IMR-90 (cell line): ENCODE measurements around the gene RAB29. TPM values are rescaled to one million over a fixed set of nuclear protein-coding genes. Genes with fewer than 3 reads are reported as not detected.
A peak's percentile ranks its signal among the peaks of the same experiment; 100 is the strongest.

Experiments
- ATAC-seq: fragments of 200-7000 bp; cut with Tn5 transposase; 2 replicates; pipeline ENCODE4 v1.9.1; 2020; ENCODE audit warnings: low read depth, mild to moderate bottlenecking, moderate library complexity
- BruUV-seq: library from RNA; stranded (reverse); fragments of 400-500 nt; replicated peaks from 2 replicates; lab custom pipeline; 2021; lab: Mats Ljungman, UMichigan
- CTCF ChIA-PET: fragments of 300-600 bp; formaldehyde crosslinking; extraction: SDS; loops from one replicate; lab custom pipeline; 2021; ENCODE audit warnings: antibody characterized with exemption; lab: Yijun Ruan, JAX
- POLR2A ChIA-PET: fragments of 300-600 bp; sonication (Branson Sonifier 250); formaldehyde crosslinking; loops from one replicate; lab custom pipeline; 2022; ENCODE audit warnings: antibody characterized with exemption; ENCODE audit not compliant: unreplicated experiment; lab: Charles Lee
- DNase-seq: peaks from one replicate; pipeline ENCODE4 v3.0.0; 2013
- H2AFZ ChIP-seq: replicated peaks from 2 replicates; pipeline ENCODE3; 2013; ENCODE audit warnings: low read length, mild to moderate bottlenecking; ENCODE audit not compliant: poor library complexity
- H2AK5ac ChIP-seq: 2 replicates; pipeline ENCODE4 v1.6.1; 2013; ENCODE audit warnings: low read depth, low read length, inconsistent platforms
- H2AK9ac ChIP-seq: replicated peaks from 2 replicates; pipeline ENCODE3; 2013; ENCODE audit warnings: mild to moderate bottlenecking, low read depth, low read length, moderate library complexity; ENCODE audit not compliant: poor library complexity
- H2BK120ac ChIP-seq: 2 replicates; pipeline ENCODE4 v1.6.1; 2013; ENCODE audit warnings: low read depth, low read length, inconsistent platforms
- H2BK15ac ChIP-seq: 3 replicates; pipeline ENCODE4 v1.6.1; 2013; ENCODE audit warnings: low read depth, low read length, inconsistent platforms
- H2BK20ac ChIP-seq: 2 replicates; pipeline ENCODE4 v1.6.1; 2013; ENCODE audit warnings: low read depth, mild to moderate bottlenecking, inconsistent platforms, low read length, moderate library complexity
- H2BK5ac ChIP-seq: 2 replicates; pipeline ENCODE4 v1.6.1; 2013; ENCODE audit warnings: mild to moderate bottlenecking, low read depth, low read length, inconsistent platforms; ENCODE audit not compliant: poor library complexity, severe bottlenecking
- H3K14ac ChIP-seq: replicated peaks from 2 replicates; pipeline ENCODE4 v1.6.1; 2013; ENCODE audit warnings: low read depth, low read length, inconsistent platforms
- H3K18ac ChIP-seq: 2 replicates; pipeline ENCODE4 v1.6.1; 2013; ENCODE audit warnings: low read depth, low read length, control low read depth
- H3K23ac ChIP-seq: 2 replicates; pipeline ENCODE4 v1.6.1; 2013; ENCODE audit warnings: low read depth, low read length, inconsistent platforms
- H3K27ac ChIP-seq: 2 replicates; pipeline ENCODE4 v1.5.1; 2013; ENCODE audit warnings: mild to moderate bottlenecking, control low read depth, low read length; ENCODE audit not compliant: insufficient read depth
- H3K27me3 ChIP-seq: 2 replicates; pipeline ENCODE4 v1.6.1; 2013; ENCODE audit warnings: low read length; ENCODE audit not compliant: control insufficient read depth, insufficient read depth
- H3K36me3 ChIP-seq: 2 replicates; pipeline ENCODE4 v1.6.1; 2013; ENCODE audit warnings: low read length, mixed read lengths; ENCODE audit not compliant: control insufficient read depth, insufficient read depth
- H3K4ac ChIP-seq: 2 replicates; pipeline ENCODE4 v1.6.1; 2013; ENCODE audit warnings: low read depth, low read length, inconsistent platforms
- H3K4me1 ChIP-seq: 2 replicates; pipeline ENCODE4 v1.6.1; 2013; ENCODE audit warnings: low read length, mixed read lengths; ENCODE audit not compliant: control insufficient read depth, insufficient read depth
- H3K4me2 ChIP-seq: 2 replicates; pipeline ENCODE4 v1.6.1; 2013; ENCODE audit warnings: low read depth, mild to moderate bottlenecking, control low read depth, low read length, moderate library complexity
- H3K4me3 ChIP-seq: 2 replicates; pipeline ENCODE4 v1.5.1; 2013; ENCODE audit warnings: low read depth, mild to moderate bottlenecking, control low read depth, low read length, moderate library complexity; ENCODE audit not compliant: insufficient read depth
- H3K56ac ChIP-seq: 2 replicates; pipeline ENCODE4 v1.6.1; 2013; ENCODE audit warnings: low read length, inconsistent platforms; ENCODE audit not compliant: insufficient read depth; ENCODE audit errors: extremely low read depth
- H3K79me1 ChIP-seq, 2 experiments: 2 replicates each; pipeline ENCODE4 v1.6.1; 2013; ENCODE audit warnings: low read length in 2 of 2, inconsistent platforms in 1 of 2, low read depth in 1 of 2
- H3K9ac ChIP-seq: 2 replicates; pipeline ENCODE4 v1.6.1; 2013; ENCODE audit warnings: low read depth, low read length, control low read depth
- H3K9me1 ChIP-seq: 2 replicates; pipeline ENCODE4 v1.6.1; 2013; ENCODE audit warnings: low read length, inconsistent platforms; ENCODE audit not compliant: insufficient read depth
- H3K9me3 ChIP-seq: 2 replicates; pipeline ENCODE4 v1.6.1; 2013; ENCODE audit warnings: low read length; ENCODE audit not compliant: control insufficient read depth, insufficient read depth
- H4K20me1 ChIP-seq: 2 replicates; pipeline ENCODE4 v1.6.1; 2013; ENCODE audit warnings: low read length, inconsistent platforms; ENCODE audit not compliant: insufficient read depth
- H4K5ac ChIP-seq: 2 replicates; pipeline ENCODE4 v1.6.1; 2013; ENCODE audit warnings: mild to moderate bottlenecking, low read depth, low read length, control low read depth
- H4K8ac ChIP-seq, 2 experiments: 2 replicates each; pipeline ENCODE4 v1.6.1; 2013; ENCODE audit warnings: low read depth in 2 of 2, low read length in 2 of 2, control low read depth in 1 of 2, inconsistent platforms in 1 of 2
- H4K91ac ChIP-seq: 2 replicates; pipeline ENCODE4 v1.6.1; 2013; ENCODE audit warnings: low read depth, low read length, inconsistent platforms; ENCODE audit not compliant: insufficient read depth
- MAFK ChIP-seq: IDR thresholded peaks from 2 replicates; pipeline ENCODE4 v1.6.1; 2012; ENCODE audit warnings: low read depth, low read length, improper control_type of control experiment
- MXI1 ChIP-seq: IDR thresholded peaks from 2 replicates; pipeline ENCODE4 v1.6.1; 2012; ENCODE audit warnings: low read depth, mild to moderate bottlenecking, low read length, moderate library complexity, borderline replicate concordance
- RCOR1 ChIP-seq: IDR thresholded peaks from 2 replicates; pipeline ENCODE4 v1.6.1; 2012; ENCODE audit warnings: mild to moderate bottlenecking, low read length, improper control_type of control experiment; ENCODE audit not compliant: insufficient replicate concordance
- RFX5 ChIP-seq: IDR thresholded peaks from 2 replicates; pipeline ENCODE4 v1.8.0; 2012; ENCODE audit warnings: low read depth, mild to moderate bottlenecking, low read length, moderate library complexity
- SMC3 ChIP-seq: fragments of 150-350 bp; IDR thresholded peaks from 2 replicates; pipeline ENCODE4 v1.6.1; 2016; ENCODE audit warnings: low read depth, mild to moderate bottlenecking, antibody characterized with exemption, low read length, moderate library complexity
- WGBS, 2 experiments: methylation state at CpG; one replicate each; pipeline versions ENCODE4 v1.1.5 to v1.1.7; 2013; ENCODE audit warnings: missing lambda C conversion rate in 2 of 2; ENCODE audit not compliant: insufficient read length in 1 of 2; ENCODE audit errors: extremely low coverage in 2 of 2; 5-methylcytosine and 5-hydroxymethylcytosine counted together
- dilution Hi-C: fragments of 300-500 bp; cut with HindIII; formaldehyde crosslinking; loops from one replicate; pipeline ENCODE4 v1.14.3; 2018; ENCODE audit warnings: low sequenced_read_pairs; ENCODE audit not compliant: unreplicated experiment
- in situ Hi-C: fragments of 300-500 bp; cut with MboI; formaldehyde crosslinking; loops from 3 replicates; pipeline ENCODE4 v1.14.3; 2019; ENCODE audit warnings: low sequenced_read_pairs, inconsistent platforms, mixed read lengths
- intact Hi-C: fragments of 100-400 bp; cut with micrococcal nuclease; formaldehyde crosslinking; loops from 2 replicates; pipeline ENCODE4 v1.10.0; 2022
- polyA plus RNA-seq, 3 experiments: library from polyadenylated mRNA; depleted of rRNA; stranded (reverse); fragments of >200 nt; gene quantifications; 2 replicates each; pipeline ENCODE4 v1.2.3, GENCODE V29; 2012; ENCODE audit warnings: low replicate concordance in 1 of 3
- total RNA-seq: library from RNA; depleted of rRNA; stranded (reverse); fragments of >200 nt; gene quantifications from 2 replicates; pipeline ENCODE4 v1.2.3, GENCODE V29; 2012

The RAB29 gene
- total and polyA plus RNA-seq, 2 of the 4 experiments (the other 2 are of a cell fraction): 5.7 to 7.3 TPM

DNA sequence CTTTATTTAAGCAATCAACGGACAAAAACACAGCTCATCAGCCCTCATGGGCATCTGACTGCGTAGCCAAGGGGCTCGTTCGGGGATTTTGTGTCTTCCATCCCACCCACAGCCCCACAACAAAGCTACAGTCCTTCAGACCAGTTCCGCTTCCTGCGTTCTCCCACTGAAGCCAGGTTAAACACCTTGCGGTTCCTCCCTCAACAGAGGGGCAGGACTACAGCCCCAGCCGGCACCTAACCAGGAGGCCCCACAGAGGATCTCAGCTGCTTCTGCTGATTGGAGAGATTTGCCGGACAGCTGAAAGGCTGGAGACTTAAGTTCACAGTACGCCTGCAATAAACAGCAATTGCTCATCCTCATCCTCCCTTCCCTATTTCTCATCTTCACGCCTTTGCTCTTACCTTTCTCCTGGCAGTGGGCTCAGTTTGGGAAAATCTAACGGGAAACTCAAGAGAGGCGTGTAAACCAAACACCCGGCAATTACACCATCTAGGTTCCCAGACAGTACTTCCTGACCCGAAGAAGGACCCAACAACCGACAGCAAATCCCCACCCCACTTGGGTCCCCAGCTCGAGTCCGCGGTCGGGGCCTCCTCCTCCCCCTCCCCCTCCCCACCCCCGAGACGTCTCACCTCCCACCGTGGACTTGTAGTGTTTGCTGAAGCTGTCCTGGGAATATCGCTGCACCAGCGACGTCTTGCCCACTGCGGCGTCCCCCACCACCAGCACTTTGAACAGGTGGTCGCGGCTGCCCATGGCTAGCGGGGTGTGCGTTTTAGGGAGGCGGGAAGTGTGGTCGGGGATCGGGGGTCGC lies 876 bp downstream of the RAB29 start:
- in situ Hi-C loops: no loop called here
- ChIA-PET CTCF (interaction anchor here (0.7 to 1.6 kb wide), 2 partner anchors 115 to 203 kb away, joined by 3 to 5 read pairs; no protein-coding TSS in a partner anchor), POLR2A (no interaction called here)
- H3K36me3 ChIP-seq: no peaks in the 10 kb centered on the region
- TF ChIP-seq SMC3 (no peak), RCOR1 (no peak), MXI1 (no peak), RFX5 (no peak), MAFK (no peak)
- H3K9ac ChIP-seq: peak overlapping the region; percentile 73
- peak overlapping the region; percentile 96 for H3K23ac ChIP-seq
- peaks cover 14% of the 10 kb centered on the region for H3K9me1 ChIP-seq
- no peak overlapping the region; the same call in 1 of the 2 replicates for H4K91ac ChIP-seq
- H3K27me3 ChIP-seq: no peaks in the 10 kb centered on the region; the same call in none of the 2 replicates
- H4K8ac ChIP-seq: peak overlapping the region in 1 of 2 experiments; percentile 70; a peak in 1 of 4 replicates
- H3K4ac ChIP-seq: peak overlapping the region; percentile 67
- peak overlapping the region; percentile 82 for H2AK9ac ChIP-seq
- DNase-seq (no peak), ATAC-seq (peak; percentile 8)
- H4K5ac ChIP-seq: no peak overlapping the region
- H2BK5ac ChIP-seq: no peak overlapping the region
- intact Hi-C loops: loop anchor here (2.0 kb wide), 1 partner anchor 24 kb away; the partner anchor contains the start of gene NUCKS1
- BruUV-seq: no TSS peak
- no peaks in the 10 kb centered on the region for H4K20me1 ChIP-seq
- peak overlapping the region; percentile 62 for H3K4me2 ChIP-seq
- H3K4me1 ChIP-seq: peaks cover 8% of the 10 kb centered on the region
- H2BK120ac ChIP-seq: peak overlapping the region; percentile 45
- H2BK15ac ChIP-seq: no peak overlapping the region; the same call in 2 of the 3 replicates
- peak overlapping the region; percentile 89 for H3K14ac ChIP-seq
- WGBS, 2 experiments: 45% methylated on average over 6 of the region's 36 CpGs; no CpG with 5 or more reads in 1 of the 2 experiments
- H3K18ac ChIP-seq: no peak overlapping the region
- dilution Hi-C loops: no loop called here
- peak overlapping the region; percentile 13; the same call in 1 of the 2 replicates for H3K56ac ChIP-seq
- H3K4me3 ChIP-seq: peak overlapping the region; percentile 62
- no peak overlapping the region for H2BK20ac ChIP-seq
- H3K27ac ChIP-seq: no peak overlapping the region
- H2AK5ac ChIP-seq: peak overlapping the region; percentile 53
- H3K9me3 ChIP-seq: no peaks in the 10 kb centered on the region
- peaks cover 0 to 4% of the 10 kb centered on the region in 2 experiments; a peak in 1 of 4 replicates for H3K79me1 ChIP-seq
- H2AFZ ChIP-seq: peak overlapping the region; percentile 99
